ENCODE data around the gene ANXA10. TPM values are rescaled to one million over a fixed set of nuclear protein-coding genes. Genes with fewer than 3 reads are reported as not detected.
"Not testable (repeated sequence)": the region's sequence is repeated elsewhere in the genome, so short reads cannot be mapped to it uniquely, and the experiment has no call there.

Gene ANXA10
- total RNA-seq, 2 donors from 2014 or later: not detected

DNA sequence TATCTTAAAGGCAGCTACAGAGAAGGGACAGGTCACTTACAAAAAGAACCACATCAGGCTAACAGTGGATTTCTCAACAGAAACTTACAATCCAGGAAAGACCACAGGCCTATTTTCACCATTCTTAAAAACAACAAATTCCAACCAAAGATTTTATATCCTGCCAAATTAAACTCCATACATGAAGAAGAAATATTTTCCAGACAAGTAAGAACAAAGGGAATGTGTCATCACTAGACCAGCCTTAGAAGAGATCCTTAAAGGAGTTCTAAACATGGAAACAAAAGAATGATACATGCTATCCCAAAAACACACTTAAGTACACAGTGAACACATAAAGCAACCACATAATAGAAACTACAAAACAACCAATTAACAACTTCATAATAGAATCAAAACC, 105.6 kb downstream of the ANXA10 start:
- Mint-ChIP-seq H3K27ac (no peak overlapping the region), H3K4me1 (peaks cover 4% of the 10 kb centered on the region), H3K4me3 (no peak overlapping the region), H3K36me3 (ENCODE audit: low read depth) (peaks cover 2% of the 10 kb centered on the region), H3K27me3 (no peaks in the 10 kb centered on the region)
- no peaks in the 10 kb centered on the region for H3K9me3 ChIP-seq (ENCODE audit: control insufficient read depth, low read length, poor library complexity, severe bottlenecking)
- DNase-seq: no peak
- no peak for ATAC-seq

DNA sequence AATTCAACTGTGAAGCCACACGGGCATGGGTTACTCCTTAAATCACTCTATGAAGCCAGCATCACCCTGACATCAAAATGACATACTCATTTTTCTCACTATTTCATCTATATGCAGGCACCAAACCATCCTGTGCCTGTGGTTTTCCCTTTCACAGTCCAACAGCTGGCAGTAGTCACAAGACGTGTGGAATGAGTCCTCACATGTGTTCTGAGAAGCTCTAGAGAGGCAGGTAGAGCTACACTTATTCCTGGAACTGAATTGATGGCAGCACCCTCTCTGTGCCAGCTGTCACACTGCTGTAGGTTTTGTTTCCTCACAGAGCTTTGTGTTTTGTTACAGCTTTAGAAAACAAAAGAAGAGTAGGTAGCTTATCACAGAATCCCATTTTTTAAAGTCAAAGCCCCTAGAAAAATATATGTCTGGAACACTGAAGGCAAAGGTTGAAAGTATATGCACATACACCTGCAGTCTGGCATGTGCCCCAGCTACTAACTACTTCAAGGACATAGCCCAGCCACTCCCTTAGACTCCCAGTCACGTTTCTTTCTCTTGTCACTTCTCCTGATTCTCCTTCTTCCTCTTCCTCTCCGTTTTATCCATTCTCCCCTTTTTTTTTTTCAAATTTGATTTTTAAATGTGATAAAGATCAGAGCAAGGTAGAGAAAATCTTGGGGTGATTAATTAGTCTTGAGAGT, 107.1 kb downstream of the ANXA10 start:
- Mint-ChIP-seq H3K4me1 (peaks cover 4% of the 10 kb centered on the region), H3K27ac (no peak overlapping the region), H3K27me3 (no peaks in the 10 kb centered on the region), H3K36me3 (ENCODE audit: low read depth) (no peaks in the 10 kb centered on the region), H3K4me3 (no peak overlapping the region)
- no peak for DNase-seq
- peaks cover 6% of the 10 kb centered on the region for H3K9me3 ChIP-seq (ENCODE audit: control insufficient read depth, low read length, poor library complexity, severe bottlenecking)
- no peak for ATAC-seq

DNA sequence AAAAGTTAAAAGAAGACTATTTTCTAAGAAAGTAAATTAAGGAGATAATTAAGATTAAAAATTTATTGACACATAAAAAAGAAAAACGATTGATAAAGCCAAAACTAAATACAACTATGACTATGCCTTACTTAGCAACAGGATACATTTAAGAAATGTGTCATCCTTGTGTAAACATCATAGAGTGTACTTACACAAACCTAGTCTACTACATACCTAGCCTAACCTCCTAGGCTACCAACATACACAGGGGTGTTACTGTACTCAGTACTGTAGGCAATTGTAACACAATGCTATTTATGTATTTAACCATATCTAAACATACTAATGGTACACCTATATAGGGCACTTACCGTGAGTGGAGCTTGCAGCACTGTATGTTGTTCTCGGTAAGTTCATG, 108.3 kb downstream of the ANXA10 start:
- H3K27me3 Mint-ChIP-seq: no peaks in the 10 kb centered on the region
- ATAC-seq (no peak), DNase-seq (no peak)
- peaks cover 4% of the 10 kb centered on the region for H3K4me1 Mint-ChIP-seq
- no peak overlapping the region for H3K4me3 Mint-ChIP-seq
- H3K27ac Mint-ChIP-seq: no peak overlapping the region
- no peaks in the 10 kb centered on the region for H3K36me3 Mint-ChIP-seq (ENCODE audit: low read depth)
- peaks cover 6% of the 10 kb centered on the region for H3K9me3 ChIP-seq (ENCODE audit: control insufficient read depth, low read length, poor library complexity, severe bottlenecking)

DNA sequence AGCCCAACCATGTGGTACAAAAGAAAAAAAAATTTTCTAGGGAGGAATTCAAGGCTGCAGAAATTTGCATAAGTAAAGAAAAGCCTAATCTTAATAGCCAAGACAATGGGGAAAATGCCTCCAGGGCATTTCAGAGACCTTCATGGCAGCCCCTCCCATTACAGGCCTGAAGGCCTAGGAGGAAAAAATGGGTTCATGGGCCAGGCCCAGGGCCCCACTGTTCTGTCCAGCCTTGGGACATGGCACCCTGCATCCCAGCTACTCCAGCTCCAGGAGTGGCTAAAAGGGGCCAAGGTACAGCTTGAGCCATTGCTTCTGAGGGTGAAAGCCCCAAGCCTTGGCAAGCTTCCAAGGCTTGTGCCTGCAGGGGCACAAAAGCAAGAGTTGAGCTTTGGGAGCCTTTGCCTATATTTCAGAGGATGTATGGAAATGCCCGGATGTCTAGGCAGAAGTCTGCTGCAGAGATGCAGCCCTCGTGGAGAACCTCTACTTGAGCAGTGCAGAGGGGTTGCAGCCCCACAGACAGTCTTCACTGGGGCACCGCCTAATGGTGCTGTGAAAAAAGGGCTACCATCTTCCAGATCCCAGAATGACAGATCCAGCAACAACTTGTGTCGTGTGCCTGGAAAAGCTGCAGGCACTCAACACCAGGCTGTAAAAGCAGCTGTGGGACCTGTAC, 111.0 kb downstream of the ANXA10 start:
- no peak for ATAC-seq
- peaks cover 6% of the 10 kb centered on the region for H3K9me3 ChIP-seq (ENCODE audit: control insufficient read depth, low read length, poor library complexity, severe bottlenecking)
- Mint-ChIP-seq H3K4me3 (no peak overlapping the region), H3K36me3 (ENCODE audit: low read depth) (no peaks in the 10 kb centered on the region), H3K27me3 (no peaks in the 10 kb centered on the region), H3K4me1 (no peaks in the 10 kb centered on the region), H3K27ac (no peak overlapping the region)
- no peak for DNase-seq

DNA sequence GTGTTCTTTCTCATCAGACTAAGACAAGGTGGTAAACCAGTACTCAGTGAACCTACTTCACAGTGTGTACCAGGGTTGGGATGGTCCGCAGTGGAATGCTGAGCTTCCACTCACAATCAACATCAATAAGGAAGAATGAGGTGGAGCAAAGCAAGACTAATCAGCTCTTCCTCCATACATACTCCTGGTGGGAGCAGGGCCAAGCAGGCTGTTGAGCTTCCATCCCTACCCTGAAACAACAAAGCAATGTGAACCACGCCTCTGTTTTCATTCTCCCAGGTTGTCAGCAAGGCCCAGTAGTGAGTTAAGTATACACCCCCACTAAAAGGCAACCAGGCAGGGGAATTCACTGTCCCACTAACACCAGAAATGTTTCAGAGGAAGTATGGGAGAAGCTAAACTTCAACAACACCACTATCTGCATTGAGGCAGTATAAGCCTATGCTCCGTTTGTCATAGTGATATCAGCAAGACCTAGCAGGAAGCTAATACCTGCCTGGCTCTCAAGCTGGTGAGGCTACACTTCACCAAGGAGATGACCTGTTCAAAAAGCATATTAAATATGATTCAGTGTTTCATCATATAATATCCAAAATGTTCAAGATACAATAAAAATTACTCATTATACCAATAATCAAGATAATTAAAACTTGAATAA, 116.7 kb downstream of the ANXA10 start:
- H3K27me3 Mint-ChIP-seq: no peaks in the 10 kb centered on the region
- no peaks in the 10 kb centered on the region for H3K36me3 Mint-ChIP-seq (ENCODE audit: low read depth)
- H3K27ac Mint-ChIP-seq: no peak overlapping the region
- H3K9me3 ChIP-seq (ENCODE audit: control insufficient read depth, low read length, poor library complexity, severe bottlenecking): no peaks in the 10 kb centered on the region
- DNase-seq: no peak
- no peak overlapping the region for H3K4me3 Mint-ChIP-seq
- H3K4me1 Mint-ChIP-seq: no peaks in the 10 kb centered on the region
- no peak for ATAC-seq

- no peak for ATAC-seq
Measured at GRCh38 chr4:168212656-168213055, 120.3 kb downstream of the ANXA10 start.

DNA sequence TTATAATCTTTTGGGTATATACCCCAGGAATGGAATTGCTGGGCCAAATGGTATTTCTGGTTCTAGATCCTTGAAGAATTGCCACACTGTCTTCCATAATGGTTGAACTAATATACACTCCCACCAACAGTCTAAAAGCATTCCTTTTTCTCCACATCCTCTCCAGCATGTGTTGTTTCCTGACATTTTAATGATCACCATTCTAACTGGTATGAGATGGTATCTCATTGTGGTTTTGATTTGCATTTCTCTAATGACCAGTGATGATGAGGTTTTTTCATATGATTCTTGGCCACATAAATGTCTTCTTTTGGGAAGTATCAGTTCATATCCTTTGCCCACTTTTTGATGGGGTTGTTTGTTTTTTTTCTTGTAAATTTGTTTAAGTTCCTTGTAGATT, 121.2 kb downstream of the ANXA10 start:
- H3K36me3 Mint-ChIP-seq (ENCODE audit: low read depth): peaks cover 13% of the 10 kb centered on the region
- not testable (repeated sequence) for ATAC-seq; H3K27me3 Mint-ChIP-seq; H3K4me1 Mint-ChIP-seq; H3K9me3 ChIP-seq (ENCODE audit: control insufficient read depth, low read length, poor library complexity, severe bottlenecking); H3K4me3 Mint-ChIP-seq; H3K27ac Mint-ChIP-seq; DNase-seq

More at GRCh38 chr4:168212656-168213055, 120.3 kb downstream of the ANXA10 start:
- Mint-ChIP-seq H3K27me3 (no peaks in the 10 kb centered on the region), H3K4me3 (no peak overlapping the region), H3K27ac (no peak overlapping the region), H3K4me1 (no peaks in the 10 kb centered on the region), H3K36me3 (ENCODE audit: low read depth) (peaks cover 9% of the 10 kb centered on the region)
- H3K9me3 ChIP-seq (ENCODE audit: control insufficient read depth, low read length, poor library complexity, severe bottlenecking): no peaks in the 10 kb centered on the region
- no peak for DNase-seq

DNA sequence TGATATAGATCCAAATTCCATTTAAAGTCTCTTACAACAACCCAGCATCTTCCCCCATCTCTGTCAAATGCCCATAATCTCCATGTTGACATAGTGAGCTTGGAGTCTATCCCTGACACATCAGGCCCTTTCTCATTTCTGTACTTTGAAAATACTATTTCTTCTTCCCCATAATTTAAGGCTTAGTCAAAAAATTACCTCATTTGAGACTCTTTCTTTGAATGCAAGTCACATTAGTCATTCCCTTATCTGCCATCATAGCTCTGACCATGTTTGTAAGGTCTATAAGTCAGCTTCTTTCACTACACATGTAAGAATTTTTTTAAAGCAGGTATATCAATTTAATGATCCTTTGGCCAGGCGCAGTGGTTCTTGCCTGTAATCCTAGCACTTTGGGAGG, 126.3 kb downstream of the ANXA10 start:
- Mint-ChIP-seq H3K4me3 (no peak overlapping the region), H3K36me3 (ENCODE audit: low read depth) (peaks cover 22% of the 10 kb centered on the region), H3K27me3 (no peaks in the 10 kb centered on the region), H3K27ac (no peak overlapping the region), H3K4me1 (no peaks in the 10 kb centered on the region)
- peaks cover 3% of the 10 kb centered on the region for H3K9me3 ChIP-seq (ENCODE audit: control insufficient read depth, low read length, poor library complexity, severe bottlenecking)
- DNase-seq: no peak
- no peak for ATAC-seq

DNA sequence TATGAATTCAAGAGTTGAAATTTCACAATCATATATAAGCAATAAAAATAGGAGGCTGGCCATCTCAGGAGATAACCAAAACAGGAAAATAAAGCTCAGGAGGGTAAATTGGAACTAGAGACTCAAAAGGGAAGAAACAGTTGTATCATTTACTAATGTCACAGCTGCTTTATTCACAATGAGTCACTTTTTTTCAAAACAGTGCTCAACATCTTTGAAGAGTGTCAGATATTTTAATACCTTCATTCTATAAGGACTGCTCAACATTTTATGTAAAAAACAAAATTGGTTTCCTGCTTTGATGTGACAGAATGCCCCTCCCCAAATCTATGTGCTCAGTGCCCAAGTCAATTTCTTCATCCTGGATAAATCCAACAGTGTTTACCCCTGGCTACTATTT, 128.6 kb downstream of the ANXA10 start:
- Mint-ChIP-seq H3K36me3 (ENCODE audit: low read depth) (peaks cover 20% of the 10 kb centered on the region), H3K27ac (no peak overlapping the region)

GRCh38 chr4:168221301-168221700, 129.0 kb downstream of the ANXA10 start:
- H3K9me3 ChIP-seq (ENCODE audit: control insufficient read depth, low read length, poor library complexity, severe bottlenecking): peaks cover 3% of the 10 kb centered on the region
- no peaks in the 10 kb centered on the region for H3K4me1 Mint-ChIP-seq
- ATAC-seq (no peak), DNase-seq (no peak)
- H3K27me3 Mint-ChIP-seq: no peaks in the 10 kb centered on the region
- no peak overlapping the region for H3K27ac Mint-ChIP-seq
- no peak overlapping the region for H3K4me3 Mint-ChIP-seq
- H3K36me3 Mint-ChIP-seq (ENCODE audit: low read depth): peaks cover 20% of the 10 kb centered on the region

More for the DNA sequence above, 128.6 kb downstream of the ANXA10 start:
- ATAC-seq (no peak), DNase-seq (no peak)
- Mint-ChIP-seq H3K4me1 (no peaks in the 10 kb centered on the region), H3K4me3 (no peak overlapping the region), H3K27me3 (no peaks in the 10 kb centered on the region)
- peaks cover 3% of the 10 kb centered on the region for H3K9me3 ChIP-seq (ENCODE audit: control insufficient read depth, low read length, poor library complexity, severe bottlenecking)

Other genes starting within 250 kb of the ANXA10 start
- 10 to 100 TPM; 13.9 to 14.5 TPM for gene DDX60, start 226.2 kb downstream of the ANXA10 start, total RNA-seq

All from T-helper 17 cell (primary cell).